VCaP (cell line): ENCODE measurements around the gene CSTF3.
A peak's percentile ranks its signal among the peaks of the same experiment; 100 is the strongest.

Experiments used
- H3K27ac ChIP-seq: fragments of 450-650 bp; 2 replicates; pipeline ENCODE4 v1.5.1; 2017
- CTCF ChIP-seq: fragments of 450-650 bp; conservative IDR thresholded peaks from 2 replicates; pipeline ENCODE4 v1.5.1; 2017; ENCODE audit warnings: mild to moderate bottlenecking, moderate library complexity

CSTF3 gene

GRCh38 chr11:33060271-33060670, 101.0 kb downstream of the CSTF3 start:
- H3K27ac ChIP-seq = no peak overlapping the region
- no peak for TF ChIP-seq CTCF

GRCh38 chr11:33059331-33060007, 101.8 kb downstream of the CSTF3 start:
- no peak for TF ChIP-seq CTCF
- no peak overlapping the region for H3K27ac ChIP-seq

GRCh38 chr11:33057284-33057683, 104.0 kb downstream of the CSTF3 start:
- H3K27ac ChIP-seq = no peak overlapping the region
- TF ChIP-seq CTCF = no peak

GRCh38 chr11:33055375-33055774, 105.9 kb downstream of the CSTF3 start:
- H3K27ac ChIP-seq = no peak overlapping the region

GRCh38 chr11:33052231-33052630, 109.0 kb downstream of the CSTF3 start:
- H3K27ac ChIP-seq = no peak overlapping the region; the same call in 1 of the 2 replicates
- no peak for TF ChIP-seq CTCF

More at GRCh38 chr11:33055375-33055774, 105.9 kb downstream of the CSTF3 start:
- TF ChIP-seq CTCF = no peak

GRCh38 chr11:33049565-33050408, 111.5 kb downstream of the CSTF3 start:
- H3K27ac ChIP-seq = peak overlapping the region; percentile 77

GRCh38 chr11:33048701-33049100, 112.6 kb downstream of the CSTF3 start:
- peak overlapping the region; percentile 77 for H3K27ac ChIP-seq

- H3K27ac ChIP-seq = peak overlapping the region; percentile 77
- no peak for TF ChIP-seq CTCF
These were observed 115.6 kb downstream of the CSTF3 start for GRCh38 chr11:33045551-33046255.
